Measurements from ENCODE around the gene SCUBE1. TPM values are rescaled to one million over a fixed set of nuclear protein-coding genes. Genes with fewer than 3 reads are reported as not detected.

SCUBE1 gene
- total RNA-seq, 1 experiment from 2014 or later: not detected

- H3K27me3 ChIP-seq (replicated peaks): no peaks in the 10 kb centered on the region
- peak in 1 of 2 experiments; percentile 68 for DNase-seq (ENCODE audit: low read depth in 1 of 2, low spot score in 2 of 2)
- H3K4me1 ChIP-seq (replicated peaks): peaks cover 45% of the 10 kb centered on the region
- H3K9me3 ChIP-seq (replicated peaks): no peaks in the 10 kb centered on the region; the same call in 1 of the 2 replicates
- H3K4me3 ChIP-seq: no peak overlapping the region
- peak overlapping the region; percentile 41 for H3K27ac ChIP-seq
- H3K36me3 ChIP-seq: peaks cover 6% of the 10 kb centered on the region
Observed at GRCh38 chr22:43188829-43189545, 154.2 kb downstream of the SCUBE1 start.

GRCh38 chr22:43187171-43188099, 155.7 kb downstream of the SCUBE1 start:
- H3K27me3 ChIP-seq (replicated peaks): no peaks in the 10 kb centered on the region
- peak overlapping the region; percentile 85 for H3K27ac ChIP-seq
- H3K9me3 ChIP-seq (replicated peaks): no peaks in the 10 kb centered on the region; the same call in 1 of the 2 replicates
- peaks cover 12% of the 10 kb centered on the region for H3K36me3 ChIP-seq
- H3K4me1 ChIP-seq (replicated peaks): peaks cover 55% of the 10 kb centered on the region
- peak; percentile 96 to 98 for DNase-seq (ENCODE audit: low read depth in 1 of 2, low spot score in 2 of 2)
- peak overlapping the region; percentile 98 for H3K4me3 ChIP-seq

GRCh38 chr22:43186272-43187170, 156.7 kb downstream of the SCUBE1 start, which contains the start of gene TTLL12:
TSS of gene TTLL12 (minus strand) at chr22:43187134. CDS start at chr22:43187069, 65 bp downstream.
- Histone ChIP-seq H3K4me1 (replicated peaks) (peaks cover 55% of the 10 kb centered on the region), H3K4me3 (peak within 1 kb of the TSS; percentile 98), H3K36me3 (peaks cover 16% of the 10 kb centered on the region), H3K27me3 (replicated peaks) (no peaks in the 10 kb centered on the region), H3K27ac (peak within 1 kb of the TSS; percentile 85), H3K9me3 (replicated peaks) (no peaks in the 10 kb centered on the region; the same call in 1 of the 2 replicates)
- peak in 1 of 2 experiments; percentile 62 for DNase-seq (ENCODE audit: low read depth in 1 of 2, low spot score in 2 of 2)

- H3K27ac ChIP-seq: no peak overlapping the region
- H3K4me1 ChIP-seq (replicated peaks): peaks cover 55% of the 10 kb centered on the region
- peak overlapping the region; percentile 98 for H3K4me3 ChIP-seq
- peaks cover 22% of the 10 kb centered on the region for H3K36me3 ChIP-seq
- H3K27me3 ChIP-seq (replicated peaks): no peaks in the 10 kb centered on the region
- H3K9me3 ChIP-seq (replicated peaks): no peaks in the 10 kb centered on the region; the same call in 1 of the 2 replicates
- no peak for DNase-seq (ENCODE audit: low read depth in 1 of 2, low spot score in 2 of 2)
Observed at GRCh38 chr22:43185860-43186261, 157.3 kb downstream of the SCUBE1 start.

- peak; percentile 72 to 82 for DNase-seq (ENCODE audit: low read depth in 1 of 2, low spot score in 2 of 2)
- Histone ChIP-seq H3K27ac (peak overlapping the region; percentile 60), H3K9me3 (replicated peaks) (no peaks in the 10 kb centered on the region; the same call in 1 of the 2 replicates), H3K27me3 (replicated peaks) (no peaks in the 10 kb centered on the region), H3K4me1 (replicated peaks) (peaks cover 46% of the 10 kb centered on the region), H3K36me3 (peaks cover 44% of the 10 kb centered on the region), H3K4me3 (no peak overlapping the region)
Observed at GRCh38 chr22:43183496-43184277, 159.5 kb downstream of the SCUBE1 start.

GRCh38 chr22:43182726-43183125, 160.4 kb downstream of the SCUBE1 start:
- DNase-seq (ENCODE audit: low read depth in 1 of 2, low spot score in 2 of 2): no peak
- Histone ChIP-seq H3K9me3 (replicated peaks) (no peaks in the 10 kb centered on the region; the same call in 1 of the 2 replicates), H3K27ac (no peak overlapping the region), H3K4me3 (no peak overlapping the region), H3K27me3 (replicated peaks) (no peaks in the 10 kb centered on the region), H3K36me3 (peaks cover 50% of the 10 kb centered on the region), H3K4me1 (replicated peaks) (peaks cover 37% of the 10 kb centered on the region)

GRCh38 chr22:43182118-43182517, 161.1 kb downstream of the SCUBE1 start:
- Histone ChIP-seq H3K4me3 (no peak overlapping the region), H3K9me3 (replicated peaks) (no peaks in the 10 kb centered on the region; the same call in 1 of the 2 replicates), H3K27me3 (replicated peaks) (no peaks in the 10 kb centered on the region), H3K4me1 (replicated peaks) (peaks cover 34% of the 10 kb centered on the region), H3K36me3 (peaks cover 53% of the 10 kb centered on the region), H3K27ac (no peak overlapping the region)
- no peak for DNase-seq (ENCODE audit: low read depth in 1 of 2, low spot score in 2 of 2)

- no peak for DNase-seq (ENCODE audit: low read depth in 1 of 2, low spot score in 2 of 2)
- peaks cover 30% of the 10 kb centered on the region for H3K4me1 ChIP-seq (replicated peaks)
- H3K27ac ChIP-seq: no peak overlapping the region
- H3K9me3 ChIP-seq (replicated peaks): no peaks in the 10 kb centered on the region; the same call in 1 of the 2 replicates
- no peaks in the 10 kb centered on the region for H3K27me3 ChIP-seq (replicated peaks)
- no peak overlapping the region for H3K4me3 ChIP-seq
- H3K36me3 ChIP-seq: peaks cover 52% of the 10 kb centered on the region
Observed at GRCh38 chr22:43181321-43182076, 161.7 kb downstream of the SCUBE1 start.

GRCh38 chr22:43180670-43181069, 162.5 kb downstream of the SCUBE1 start:
- H3K27ac ChIP-seq: no peak overlapping the region
- H3K4me1 ChIP-seq (replicated peaks): peaks cover 22% of the 10 kb centered on the region
- no peaks in the 10 kb centered on the region for H3K9me3 ChIP-seq (replicated peaks)
- H3K27me3 ChIP-seq (replicated peaks): no peaks in the 10 kb centered on the region
- H3K4me3 ChIP-seq: no peak overlapping the region
- H3K36me3 ChIP-seq: peaks cover 50% of the 10 kb centered on the region
- no peak for DNase-seq (ENCODE audit: low read depth in 1 of 2, low spot score in 2 of 2)

- Histone ChIP-seq H3K9me3 (replicated peaks) (no peaks in the 10 kb centered on the region), H3K4me3 (no peak overlapping the region), H3K27me3 (replicated peaks) (no peaks in the 10 kb centered on the region), H3K27ac (no peak overlapping the region), H3K36me3 (peaks cover 56% of the 10 kb centered on the region), H3K4me1 (replicated peaks) (peaks cover 18% of the 10 kb centered on the region)
- DNase-seq (ENCODE audit: low read depth in 1 of 2, low spot score in 2 of 2): no peak
Observed at GRCh38 chr22:43179911-43180195, 163.3 kb downstream of the SCUBE1 start.

- H3K36me3 ChIP-seq: peaks cover 61% of the 10 kb centered on the region
- DNase-seq (ENCODE audit: low read depth in 1 of 2, low spot score in 2 of 2): no peak
- H3K27ac ChIP-seq: no peak overlapping the region
Observed at GRCh38 chr22:43179146-43179910, 163.8 kb downstream of the SCUBE1 start.

More at GRCh38 chr22:43179146-43179910, 163.8 kb downstream of the SCUBE1 start:
- no peaks in the 10 kb centered on the region for H3K9me3 ChIP-seq (replicated peaks)
- H3K4me1 ChIP-seq (replicated peaks): peaks cover 13% of the 10 kb centered on the region
- no peaks in the 10 kb centered on the region for H3K27me3 ChIP-seq (replicated peaks)
- no peak overlapping the region for H3K4me3 ChIP-seq

Data from SJSA1 (cell line).